T-helper 2 cell treated with Interferon-gamma antibody and Interleukin-4, amounts not matched to agents 100 ng/mL and 5 ng/mL, for 36 hours (primary cell): Measurements from ENCODE around the gene ASB15. TPM values are rescaled to one million over a fixed set of nuclear protein-coding genes. Genes with fewer than 3 reads are reported as not detected.
"Not testable (repeated sequence)": the region's sequence is repeated elsewhere in the genome, so short reads cannot be mapped to it uniquely, and the experiment has no call there.

ENCODE experiments used
- intact Hi-C: fragments of 100-400 bp; cut with micrococcal nuclease; formaldehyde crosslinking; loops from one replicate; pipeline ENCODE4 v1.15.1; 2023
- total RNA-seq: library from RNA; stranded (reverse); gene quantifications from 2 replicates; pipeline ENCODE4 v1.2.3, GENCODE V29; 2022

Gene ASB15
- not detected in 2 replicates for total RNA-seq

DNA sequence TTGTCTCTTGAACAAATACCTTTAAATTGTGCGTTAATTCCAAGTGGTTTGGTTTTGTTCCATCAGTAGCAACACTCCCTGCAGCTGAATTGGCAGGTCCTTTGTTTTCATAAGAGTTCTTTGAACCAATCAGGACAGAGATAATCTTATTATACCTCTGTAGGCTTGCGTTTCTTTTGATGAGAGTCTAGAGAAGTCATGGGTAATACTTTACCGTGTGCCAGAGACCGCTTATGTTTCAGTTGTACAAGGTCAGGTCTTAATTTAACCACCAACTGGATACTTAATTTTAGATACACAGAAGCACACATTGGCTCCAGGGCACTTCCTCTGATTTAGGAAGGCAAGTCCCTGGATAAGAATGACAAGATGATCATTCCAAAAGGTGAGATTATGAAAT, at the start of gene ASB15:
Gene ASB15, plus strand, starts transcription at position 292 of the 400 bp plus-strand sequence. CDS start 12,682 bp downstream, outside the sequence.
- intact Hi-C loops = no loop called here

DNA sequence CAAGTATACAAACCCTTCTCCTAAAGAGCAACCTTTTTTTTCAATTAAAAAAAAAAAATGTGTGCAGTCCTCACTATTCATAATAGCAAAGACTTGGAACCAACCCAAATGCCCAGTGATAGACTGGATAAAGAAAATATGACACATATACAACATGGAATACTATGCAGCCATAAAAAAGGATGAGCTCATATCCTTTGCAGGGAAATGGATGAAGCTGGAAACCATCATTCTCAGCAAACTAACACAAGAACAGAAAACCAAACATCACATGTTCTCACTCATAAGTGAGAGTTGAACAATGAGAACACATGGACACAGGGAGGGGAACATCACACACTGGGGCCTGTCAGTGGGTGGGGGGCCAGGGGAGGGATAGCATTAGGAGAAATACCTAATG, 49.5 kb upstream of the ASB15 start:
- intact Hi-C loops = not testable (repeated sequence)

DNA sequence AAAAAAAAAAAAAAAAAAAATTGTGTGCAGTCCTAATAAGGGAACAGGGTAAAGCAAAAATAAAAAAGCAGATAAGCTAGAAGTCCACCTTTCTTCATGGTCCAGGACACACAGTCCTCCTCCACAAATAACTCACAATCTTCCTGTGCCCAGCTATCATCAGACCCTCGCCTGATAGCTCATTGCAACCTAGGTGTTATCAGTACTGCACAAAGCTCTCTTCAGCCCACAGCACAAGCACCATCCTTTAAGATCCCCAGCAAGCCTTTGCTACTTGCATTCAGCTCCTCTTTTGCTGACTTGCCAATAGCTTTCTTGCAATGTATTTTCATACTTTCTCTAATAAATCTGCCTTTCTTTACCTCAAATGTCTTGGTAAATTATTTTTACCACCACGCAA, 49.0 kb upstream of the ASB15 start:
- intact Hi-C loops = no loop called here

DNA sequence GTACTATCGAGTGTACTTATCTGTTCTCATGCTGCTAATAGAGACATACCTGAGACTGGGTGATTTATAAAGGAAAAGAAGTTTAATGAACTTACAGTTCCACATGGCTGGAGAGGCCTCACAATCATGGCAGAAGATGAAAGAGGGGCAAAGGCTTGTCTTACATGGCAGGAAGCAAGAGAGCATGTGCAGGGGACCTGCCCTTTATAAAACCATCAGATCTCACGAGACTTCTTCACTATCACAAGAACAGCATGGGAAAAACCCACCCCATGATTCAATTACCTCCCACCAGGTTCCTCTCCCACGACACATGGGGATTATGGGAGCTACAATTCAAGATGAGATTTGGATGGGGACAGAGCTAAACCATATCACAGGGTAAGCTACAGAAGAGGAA, 48.5 kb upstream of the ASB15 start:
- intact Hi-C loops = no loop called here

DNA sequence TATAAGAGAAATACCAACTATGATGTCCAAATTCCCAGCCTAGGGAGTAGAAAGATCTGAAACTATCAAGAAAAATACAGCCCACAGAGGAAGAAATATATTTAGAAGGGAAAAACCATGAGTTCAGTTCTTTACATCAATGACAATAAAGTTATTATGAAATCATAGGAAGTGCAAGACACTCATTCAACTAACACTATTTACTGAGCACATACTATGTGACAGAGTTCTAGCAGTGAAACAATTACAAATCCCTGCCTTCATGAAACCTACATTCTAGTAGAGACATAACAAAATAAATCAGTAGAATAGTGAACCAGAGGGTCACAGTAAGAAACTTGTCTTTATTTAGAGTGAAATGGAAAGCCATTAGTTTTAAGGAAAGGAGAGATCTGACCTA, 46.1 kb upstream of the ASB15 start:
- intact Hi-C loops = no loop called here

DNA sequence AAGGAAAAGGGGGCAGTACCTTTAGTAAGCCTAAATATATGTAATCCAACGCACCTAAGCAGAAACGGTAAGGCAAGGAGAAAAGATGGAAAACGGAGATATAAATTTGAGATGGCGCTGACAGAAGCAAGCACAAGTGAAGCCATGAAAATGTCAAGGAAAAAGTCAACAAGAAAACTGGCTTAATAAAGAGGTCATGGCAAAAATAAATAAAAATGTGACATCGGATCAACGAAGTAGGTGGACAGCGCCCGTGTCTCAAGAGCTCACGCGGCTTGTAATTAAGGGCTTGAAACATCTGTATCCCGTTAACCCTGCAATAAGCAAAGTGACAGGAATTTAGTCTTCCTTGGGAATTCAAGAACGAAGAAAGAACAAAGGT, 44.6 kb upstream of the ASB15 start:
- intact Hi-C loops = loop anchor here (1.0 kb wide), 3 partner anchors 22 to 1372 kb away; partner anchors contain the start of genes POT1 and WASL

DNA sequence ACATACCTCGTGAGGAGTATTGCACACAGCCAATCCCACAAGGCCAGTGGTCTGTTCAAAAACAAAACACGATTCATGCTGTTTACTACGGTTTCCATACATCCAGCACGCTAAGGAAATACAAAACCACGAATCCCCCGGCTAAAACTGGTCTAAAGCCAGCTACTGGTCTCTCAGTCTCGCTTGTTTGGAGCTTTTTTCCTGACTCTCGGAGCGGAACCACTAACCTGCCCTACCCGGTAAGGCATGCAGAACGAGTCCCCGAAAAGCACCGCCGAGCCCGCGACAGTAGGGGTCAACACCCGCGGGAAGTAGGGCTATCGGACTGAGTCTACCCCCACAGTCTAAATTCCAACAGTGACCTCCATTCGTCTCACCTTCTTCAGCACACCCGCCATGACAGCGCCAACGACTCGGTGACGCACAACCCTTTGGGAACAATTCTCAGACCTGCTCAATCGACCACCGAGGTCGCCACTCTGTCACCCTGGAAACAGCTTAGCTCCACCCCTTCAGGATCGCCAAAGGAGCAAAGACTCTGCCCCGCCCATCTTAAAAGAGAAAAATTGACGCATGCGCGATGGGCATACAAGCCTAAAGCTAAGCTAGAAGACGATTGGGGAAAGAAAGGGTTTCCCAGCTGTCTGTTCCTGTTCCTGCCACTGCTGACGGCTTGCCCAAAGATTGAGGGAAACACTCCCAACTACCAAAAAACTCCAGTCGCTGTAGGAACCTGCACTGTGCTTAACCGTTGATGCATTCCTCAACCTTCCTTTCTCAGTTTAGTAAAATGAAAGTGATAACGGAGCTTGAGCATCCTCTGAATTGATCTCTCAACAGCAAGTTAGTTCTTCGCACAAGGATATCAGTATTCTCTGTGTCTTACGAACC, 44.0 kb upstream of the ASB15 start, which contains the start of gene NDUFA5:
Gene NDUFA5, minus strand, starts transcription at position 421 of the 891 bp plus-strand sequence. Its CDS starts 23 bp downstream, at position 398.
- intact Hi-C loops = loop anchor here (1.0 to 2.0 kb wide), 4 partner anchors 22 to 1372 kb away; partner anchors contain the start of genes POT1 and WASL

DNA sequence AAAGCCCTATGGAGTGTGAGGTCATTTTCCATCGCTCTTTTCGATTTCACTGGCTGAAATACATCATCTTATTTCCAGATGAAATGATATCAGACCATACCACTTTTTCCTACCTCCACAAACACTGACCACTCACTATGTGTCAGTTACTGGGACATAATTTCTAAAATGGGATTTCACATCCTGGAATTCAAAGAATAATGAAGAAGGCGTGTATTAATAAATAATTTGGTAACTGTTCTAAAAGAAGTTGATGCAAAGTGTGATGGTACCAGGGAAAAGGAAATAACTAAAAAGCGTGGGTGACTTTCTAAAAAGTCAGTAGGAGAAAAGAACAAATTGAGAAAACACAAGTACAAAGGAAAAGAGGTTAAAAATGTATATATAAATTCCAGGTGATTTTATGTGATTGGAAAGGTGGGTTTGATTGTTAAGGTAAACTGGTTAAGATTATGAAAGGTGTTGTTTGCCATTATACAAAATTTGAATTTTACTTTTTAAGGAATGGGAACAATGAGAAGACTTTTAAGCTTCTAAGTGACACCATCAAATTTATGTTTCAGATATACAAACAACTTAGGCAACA, 43.2 kb upstream of the ASB15 start:
- intact Hi-C loops = loop anchor here (2.0 kb wide), 1 partner anchor 66 kb away; no protein-coding TSS in a partner anchor

DNA sequence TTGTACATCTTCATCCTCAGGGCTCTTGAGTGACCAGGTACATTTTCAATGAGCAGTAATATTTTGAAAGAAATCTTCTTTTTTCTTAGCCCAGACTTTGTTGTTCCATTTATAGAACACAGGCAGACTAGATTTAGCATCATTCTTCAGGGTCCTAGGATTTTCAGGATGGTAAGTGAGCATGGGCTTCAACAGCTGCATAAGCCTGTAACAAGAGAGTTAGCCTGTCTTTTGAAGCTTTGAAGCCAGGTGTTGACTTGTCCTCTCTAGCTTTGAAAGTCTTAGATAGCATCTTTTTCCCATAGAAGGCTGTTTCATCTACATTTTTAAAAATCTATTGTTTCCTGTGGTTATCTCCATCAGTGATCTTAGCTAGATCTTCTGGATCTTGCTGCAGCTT, 39.5 kb upstream of the ASB15 start:
- intact Hi-C loops = no loop called here

DNA sequence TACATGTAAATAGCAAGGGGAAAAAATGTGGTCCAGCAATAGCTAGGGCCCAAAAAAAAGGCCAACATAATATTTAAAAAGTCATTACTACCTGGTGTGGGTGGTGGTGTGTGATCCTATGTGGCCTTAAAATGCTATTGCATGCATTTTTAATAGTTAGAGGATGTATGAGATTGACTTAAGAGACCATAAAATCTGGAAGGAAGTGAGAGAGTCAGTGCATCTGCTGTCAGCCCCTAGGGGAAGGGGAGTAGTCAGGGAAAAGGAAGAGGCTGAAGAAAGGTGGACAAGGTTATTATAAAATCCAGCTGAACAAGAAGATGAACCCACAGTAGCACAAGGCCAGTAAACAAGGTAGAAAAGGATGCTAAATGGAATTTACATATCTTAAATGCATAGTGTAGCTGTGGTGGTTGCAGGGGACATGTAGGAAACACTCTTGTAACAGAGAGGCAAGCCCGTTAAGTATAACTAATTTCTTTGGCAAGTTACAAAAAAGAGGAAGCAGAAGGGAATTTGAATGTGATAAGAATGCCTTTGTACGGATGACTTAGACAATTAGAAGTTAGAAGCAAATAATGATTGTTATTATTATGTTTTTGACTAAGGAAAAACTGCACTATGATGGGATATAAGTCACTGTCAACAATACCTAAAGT, 32.1 kb upstream of the ASB15 start:
- intact Hi-C loops = no loop called here

DNA sequence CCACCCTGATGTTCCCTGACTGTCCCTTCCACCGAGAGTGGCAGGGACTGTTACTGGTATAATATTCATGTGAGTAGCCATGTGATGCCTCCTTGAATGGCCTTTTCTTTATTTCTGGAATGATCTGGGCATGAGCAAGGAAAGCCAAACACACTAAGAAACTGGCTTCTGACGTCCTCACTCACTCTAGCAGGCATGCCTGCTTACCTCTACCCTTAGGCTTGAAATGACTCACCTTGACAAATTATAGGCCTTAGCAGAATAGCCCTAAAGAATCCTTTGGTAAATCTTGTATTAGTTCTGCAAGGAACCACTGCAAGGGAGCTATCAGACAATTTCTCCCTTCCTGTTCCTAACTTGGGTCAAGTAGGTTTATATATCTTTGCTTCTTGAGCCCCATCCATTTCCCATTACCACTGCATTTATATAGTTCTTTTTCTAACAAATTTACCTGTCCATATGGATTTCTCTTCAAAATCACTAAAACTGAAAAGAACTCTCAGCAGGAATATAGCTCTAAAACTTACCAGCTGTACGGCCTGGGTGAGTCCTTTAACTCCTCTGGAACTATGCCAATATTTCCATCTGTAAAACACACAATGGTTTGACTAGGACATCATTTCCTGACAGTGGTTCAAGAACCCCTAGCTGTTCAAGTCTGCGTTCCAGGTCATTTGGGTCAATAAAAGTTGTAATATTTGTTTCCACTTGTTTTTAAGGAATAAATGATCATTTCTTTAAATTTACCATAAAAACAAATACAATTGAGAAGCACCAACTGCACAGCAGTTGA, 31.0 kb upstream of the ASB15 start:
- intact Hi-C loops = no loop called here

DNA sequence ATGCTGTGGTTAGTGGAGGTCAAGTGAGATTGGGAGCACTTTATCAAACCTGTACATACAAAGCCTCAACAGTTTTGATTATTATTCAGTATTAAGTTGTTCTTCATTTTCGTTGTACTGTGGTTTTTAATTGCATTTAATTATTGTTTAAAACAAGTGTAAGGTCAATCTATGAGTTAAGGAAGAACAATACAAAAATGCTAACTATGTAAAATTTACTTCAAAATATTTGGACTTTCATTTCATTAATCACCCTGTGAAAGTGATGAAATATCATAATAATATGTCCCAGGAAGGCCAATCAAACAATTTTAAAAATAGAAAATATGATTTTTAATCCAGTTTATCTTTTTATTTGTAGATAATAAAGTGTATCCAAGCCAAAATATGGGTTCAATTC, 30.4 kb upstream of the ASB15 start:
- intact Hi-C loops = no loop called here

DNA sequence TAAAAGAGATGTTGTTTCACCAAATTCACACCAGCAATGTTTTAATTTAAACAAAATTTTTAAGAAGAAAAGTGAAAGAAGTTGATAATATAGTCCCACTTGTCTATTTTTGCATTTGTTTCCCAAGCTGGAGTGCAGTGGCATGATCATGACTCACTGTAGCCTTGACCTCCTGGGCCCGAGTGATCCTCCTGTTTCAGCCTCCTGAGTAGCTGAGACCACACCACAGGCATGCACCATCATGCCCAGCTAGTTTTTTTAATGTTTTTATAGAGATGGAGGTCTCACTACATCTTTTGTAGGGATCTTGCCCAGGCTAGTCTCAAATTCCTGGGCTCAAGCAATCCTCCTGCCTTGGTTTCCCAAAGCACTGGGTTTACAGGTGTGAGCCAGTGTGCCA, 29.9 kb upstream of the ASB15 start:
- intact Hi-C loops = no loop called here

DNA sequence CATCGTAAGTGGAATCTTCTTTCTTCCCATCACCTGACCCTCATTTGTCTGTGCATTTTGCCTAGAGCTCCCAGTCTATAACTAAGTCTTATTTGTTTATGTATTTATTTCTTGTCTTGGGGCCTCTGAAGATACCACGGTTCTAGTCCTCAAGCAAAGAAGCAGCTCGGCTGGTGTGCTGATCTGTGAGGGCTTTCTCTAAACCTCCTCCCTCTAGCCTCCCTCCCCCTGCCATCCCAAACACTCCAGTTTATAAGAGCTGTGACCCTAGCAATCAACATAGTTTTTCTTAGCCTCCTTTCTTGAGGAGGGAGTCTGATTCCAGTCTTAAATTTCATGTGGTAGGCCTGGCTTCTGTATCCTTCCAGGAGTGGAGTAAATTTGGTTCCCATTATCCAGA, 28.3 kb upstream of the ASB15 start:
- intact Hi-C loops = no loop called here

DNA sequence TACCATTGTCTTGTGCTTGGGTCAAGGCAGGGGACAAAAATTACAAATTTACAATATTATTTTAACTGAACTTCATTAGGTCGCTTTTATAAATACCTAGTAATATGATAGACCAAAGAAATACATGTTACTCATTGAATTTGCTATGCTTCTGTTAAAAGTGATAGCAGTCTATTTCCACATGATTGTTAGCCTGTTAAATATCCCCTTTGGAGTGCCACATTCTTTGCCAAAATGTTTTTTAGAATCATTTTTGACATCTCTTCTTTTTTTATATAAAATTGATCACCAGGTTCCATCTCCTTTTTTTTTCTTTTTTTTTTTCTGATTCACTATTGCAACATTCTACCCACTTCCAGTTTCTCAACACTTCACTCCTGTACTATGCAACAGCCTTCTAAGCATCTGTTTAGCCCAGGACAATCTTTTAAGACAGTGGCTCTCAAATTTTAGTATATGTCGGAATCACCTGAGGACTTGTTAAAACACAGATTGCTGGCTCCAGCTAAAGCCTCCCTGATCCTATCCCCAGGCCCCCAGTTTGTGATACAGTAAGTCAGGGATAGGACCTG, 27.6 kb upstream of the ASB15 start:
- intact Hi-C loops = no loop called here

DNA sequence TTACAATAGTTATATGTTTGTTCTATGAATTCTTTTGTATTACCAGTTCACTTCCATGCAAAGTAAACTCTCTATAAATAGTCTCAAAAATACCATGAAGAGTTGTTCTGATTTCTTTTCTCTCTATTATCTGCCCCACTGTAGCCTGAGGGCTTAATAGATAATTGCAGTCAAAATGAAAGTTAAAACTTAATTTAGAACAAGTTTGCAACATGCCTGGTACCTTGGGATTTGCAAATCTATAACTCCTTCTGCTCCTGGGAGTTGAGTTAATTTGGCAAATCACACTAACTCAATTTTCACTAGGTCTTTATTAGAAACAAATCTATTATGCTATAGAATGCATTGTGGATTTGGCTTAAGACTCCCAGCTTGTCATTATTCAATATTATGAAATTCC, 22.2 kb upstream of the ASB15 start:
- intact Hi-C loops = no loop called here

DNA sequence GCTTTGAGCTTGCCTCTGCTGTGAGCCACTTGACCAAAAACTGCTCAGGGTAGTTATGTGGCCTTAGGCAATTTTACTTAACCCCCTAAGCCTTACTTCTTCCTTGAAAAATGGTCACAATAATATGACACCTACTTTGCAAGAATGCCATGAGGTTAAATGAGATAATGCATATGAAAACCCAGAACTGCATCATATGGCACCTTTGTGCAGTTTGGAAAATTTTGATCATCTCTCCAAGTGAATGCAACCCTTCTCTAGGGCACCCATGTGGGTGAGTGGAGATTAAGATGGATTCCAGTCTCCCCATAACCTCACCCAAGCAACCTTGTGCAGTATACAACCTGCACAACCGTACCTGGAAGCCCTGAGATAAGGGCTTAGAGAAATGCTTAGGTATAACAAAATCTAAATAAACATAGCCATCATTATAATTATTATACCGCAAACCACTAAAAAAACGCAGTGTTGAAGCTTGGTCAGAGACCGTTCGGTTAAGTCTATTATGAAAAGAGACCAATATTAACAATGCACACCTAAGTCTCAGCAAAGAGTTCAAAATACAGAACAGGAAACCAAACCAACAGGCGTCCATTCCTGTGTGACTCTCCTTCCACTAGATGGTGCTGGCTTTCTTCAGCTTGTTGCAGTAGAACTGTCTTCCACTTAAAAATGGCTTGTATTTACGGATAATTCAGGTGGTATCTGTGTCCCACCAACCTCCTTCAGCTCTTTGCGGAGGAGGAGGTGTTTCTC, 21.0 kb upstream of the ASB15 start:
- intact Hi-C loops = no loop called here

DNA sequence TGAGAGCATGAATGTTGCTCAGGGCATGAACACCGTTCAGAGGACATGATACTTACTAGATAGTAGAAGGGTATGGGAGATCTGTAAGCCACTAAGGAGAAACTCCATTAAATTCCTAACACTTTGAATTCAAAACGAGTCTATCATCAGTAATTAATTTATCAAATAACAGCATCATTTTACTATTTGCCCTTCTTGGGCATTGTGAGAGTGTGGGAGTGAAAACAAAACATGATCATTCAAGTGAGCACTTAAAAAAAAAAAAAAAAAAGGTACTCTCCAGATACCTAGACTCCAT, 20.5 kb upstream of the ASB15 start:
- intact Hi-C loops = no loop called here

DNA sequence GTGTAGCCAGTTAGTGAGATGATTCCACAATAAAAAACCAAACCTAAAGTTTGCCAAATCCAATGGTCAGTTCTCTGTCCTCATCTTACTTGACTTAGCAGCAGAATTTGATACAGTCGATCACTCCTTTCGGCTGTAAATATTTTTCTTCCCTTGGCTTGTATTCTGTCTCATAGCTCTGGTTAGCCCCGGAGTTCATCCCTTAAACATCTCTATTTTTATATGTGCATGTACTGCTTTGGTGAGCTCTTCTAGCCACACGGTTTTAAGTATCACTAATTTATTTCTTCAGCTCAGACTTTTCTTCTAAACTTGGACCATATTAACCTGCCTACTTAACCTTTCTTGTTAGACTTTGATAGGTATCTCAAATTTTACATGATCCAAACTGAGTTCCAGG, 17.8 kb upstream of the ASB15 start:
- intact Hi-C loops = no loop called here

DNA sequence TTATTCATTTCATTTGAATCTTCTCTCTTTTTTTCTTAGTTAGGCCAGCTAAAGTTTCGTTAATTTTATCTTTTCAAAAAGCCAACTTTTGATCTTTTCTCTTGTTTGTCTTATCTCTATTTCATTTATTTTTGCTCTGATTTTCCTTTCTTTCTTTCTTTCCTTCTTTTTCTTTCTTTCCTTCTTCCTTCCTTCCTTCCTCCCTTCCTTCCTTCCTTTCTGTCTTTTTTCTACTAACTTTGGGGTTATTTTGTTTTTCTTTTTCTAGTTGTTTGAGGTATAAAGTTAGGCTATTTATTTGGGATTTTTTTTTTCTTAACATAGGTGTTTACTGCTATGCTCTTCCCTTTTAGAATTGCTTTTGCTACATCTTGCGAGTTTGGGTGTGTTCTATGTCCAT, 13.2 kb upstream of the ASB15 start:
- intact Hi-C loops = no loop called here
